Activated CD4-positive, alpha-beta T cell treated with anti-CD3 and anti-CD28 coated beads for 24 hours (primary cell): ENCODE results near the gene SPATA6.
"Not testable (repeated sequence)": the region's sequence is repeated elsewhere in the genome, so short reads cannot be mapped to it uniquely, and the experiment has no call there.

Source experiments
- DNase-seq, 2 donors: peaks; one replicate each; pipeline ENCODE4 v3.0.0-alpha.2; 2020; ENCODE audit warnings: low read depth in 2 of 2

The SPATA6 gene

GRCh38 chr1:48462716-48463302 is 9.2 kb downstream of the SPATA6 start:
- DNase-seq, result no peak

GRCh38 chr1:48450505-48450904 is 21.5 kb downstream of the SPATA6 start:
- DNase-seq, result no peak

- DNase-seq, result no peak
These were observed 23.1 kb downstream of the SPATA6 start for GRCh38 chr1:48448932-48449331.

- DNase-seq, result not testable (repeated sequence)
These were observed 27.8 kb downstream of the SPATA6 start for GRCh38 chr1:48444186-48444585.

GRCh38 chr1:48442864-48443619 is 29.0 kb downstream of the SPATA6 start:
- DNase-seq, result no peak

GRCh38 chr1:48440786-48441185 is 31.2 kb downstream of the SPATA6 start:
- not testable (repeated sequence) for DNase-seq

GRCh38 chr1:48439380-48439779 is 32.6 kb downstream of the SPATA6 start:
- DNase-seq, result no peak

- not testable (repeated sequence) for DNase-seq
These were observed 34.6 kb downstream of the SPATA6 start for GRCh38 chr1:48437379-48437778.

- not testable (repeated sequence) for DNase-seq
These were observed 36.5 kb downstream of the SPATA6 start for GRCh38 chr1:48435312-48436002.

- DNase-seq, result no peak
These were observed 41.2 kb downstream of the SPATA6 start for GRCh38 chr1:48430832-48431231.

- DNase-seq, result no peak
These were observed 50.0 kb downstream of the SPATA6 start for GRCh38 chr1:48422009-48422408.

- DNase-seq, result no peak
These were observed 53.3 kb downstream of the SPATA6 start for GRCh38 chr1:48418742-48419141.

- no peak for DNase-seq
These were observed 57.0 kb downstream of the SPATA6 start for GRCh38 chr1:48415050-48415449.

- no peak for DNase-seq
These were observed 57.7 kb downstream of the SPATA6 start for GRCh38 chr1:48414264-48414663.

- no peak for DNase-seq
These were observed 66.1 kb downstream of the SPATA6 start for GRCh38 chr1:48405940-48406339.

- DNase-seq, result no peak
These were observed 66.6 kb downstream of the SPATA6 start for GRCh38 chr1:48405400-48405799.

GRCh38 chr1:48402599-48402998 is 69.4 kb downstream of the SPATA6 start:
- DNase-seq, result no peak

- DNase-seq, result no peak
These were observed 75.8 kb downstream of the SPATA6 start for GRCh38 chr1:48396208-48396607.

- no peak for DNase-seq
These were observed 80.1 kb downstream of the SPATA6 start for GRCh38 chr1:48391926-48392325.

- no peak for DNase-seq
These were observed 84.6 kb downstream of the SPATA6 start for GRCh38 chr1:48387409-48387808.

- no peak for DNase-seq
These were observed 97.2 kb downstream of the SPATA6 start for GRCh38 chr1:48374785-48375184.

GRCh38 chr1:48371598-48371997 is 100.4 kb downstream of the SPATA6 start:
- DNase-seq, result no peak

GRCh38 chr1:48362901-48363300 is 109.1 kb downstream of the SPATA6 start:
- DNase-seq, result no peak
